SK-N-DZ (cell line): Measurements from ENCODE around the gene PEAK3.

Experiments
- DNase-seq: peaks from one replicate; pipeline ENCODE4 v3.0.0-alpha.2; 2015; ENCODE audit warnings: low spot score

PEAK3 gene

DNA sequence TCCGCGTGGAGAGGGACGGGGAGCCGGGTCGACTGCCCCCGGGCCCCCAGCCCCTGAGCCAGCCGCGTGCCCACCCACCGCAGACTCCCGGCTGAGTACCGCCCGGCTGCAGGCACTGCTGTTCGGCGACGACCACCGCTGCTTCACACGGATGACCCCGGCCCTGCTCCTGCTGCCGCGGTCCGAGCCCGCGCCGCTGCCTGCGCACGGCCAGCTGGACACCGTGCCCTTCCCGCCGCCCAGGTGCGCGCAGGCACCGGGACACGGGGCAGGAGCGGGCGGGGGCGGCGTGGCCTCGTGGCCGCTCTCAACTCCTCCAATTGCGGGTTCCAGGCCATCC, 31.2 kb downstream of the PEAK3 start:
- DNase-seq: no peak

DNA sequence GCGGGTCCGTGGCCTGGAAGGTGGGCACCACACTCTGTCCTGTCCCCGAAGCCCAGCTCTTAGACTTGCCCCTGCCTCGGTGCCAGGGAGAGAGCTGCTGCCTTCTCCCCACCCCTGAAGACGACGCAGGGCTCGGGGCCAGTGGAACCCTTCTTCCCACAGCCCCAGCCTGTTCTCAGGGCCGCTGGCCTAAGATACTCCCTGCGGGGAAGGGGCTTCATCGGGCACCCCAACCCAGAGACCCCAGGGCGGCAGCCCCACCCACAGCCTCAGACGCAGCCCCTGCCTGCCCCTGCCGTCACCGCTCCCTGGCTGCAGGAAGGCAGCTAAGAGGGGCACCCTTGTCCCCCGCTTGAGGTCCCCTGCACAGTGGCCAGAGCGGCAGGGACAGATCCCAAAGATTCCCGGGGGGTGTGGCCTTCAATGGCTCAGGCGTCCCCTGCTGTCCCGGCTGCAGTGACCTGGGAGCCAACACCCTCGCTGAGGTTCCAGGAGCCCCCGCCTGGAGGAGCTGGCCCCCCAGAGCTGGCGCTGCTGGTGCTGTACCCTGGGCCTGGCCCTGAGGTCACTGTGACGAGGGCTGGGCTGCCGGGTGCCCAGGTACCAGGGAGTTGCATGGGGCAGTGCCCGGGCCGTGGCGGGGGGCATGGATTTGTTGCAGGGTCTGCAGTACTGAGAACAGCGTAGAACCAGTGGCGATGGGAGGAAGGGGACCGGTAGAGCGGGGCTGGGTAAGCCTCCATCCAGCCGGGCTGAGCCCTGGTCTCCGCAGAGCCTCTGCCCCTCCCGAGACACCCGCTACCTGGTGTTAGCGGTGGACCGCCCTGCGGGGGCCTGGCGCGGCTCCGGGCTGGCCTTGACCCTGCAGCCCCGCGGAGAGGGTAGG, 31.9 kb downstream of the PEAK3 start:
- DNase-seq: no peak

GRCh38 chr19:2249010-2249866, 32.7 kb downstream of the PEAK3 start, which contains the start of gene AMH:
TSS of gene AMH (plus strand) at chr19:2249323. CDS start at chr19:2249333, 10 bp downstream.
- no peak for DNase-seq

- no peak for DNase-seq
Measured at GRCh38 chr19:2248136-2249009, 33.6 kb downstream of the PEAK3 start.

GRCh38 chr19:2247433-2248101, 34.4 kb downstream of the PEAK3 start:
- DNase-seq: no peak

DNA sequence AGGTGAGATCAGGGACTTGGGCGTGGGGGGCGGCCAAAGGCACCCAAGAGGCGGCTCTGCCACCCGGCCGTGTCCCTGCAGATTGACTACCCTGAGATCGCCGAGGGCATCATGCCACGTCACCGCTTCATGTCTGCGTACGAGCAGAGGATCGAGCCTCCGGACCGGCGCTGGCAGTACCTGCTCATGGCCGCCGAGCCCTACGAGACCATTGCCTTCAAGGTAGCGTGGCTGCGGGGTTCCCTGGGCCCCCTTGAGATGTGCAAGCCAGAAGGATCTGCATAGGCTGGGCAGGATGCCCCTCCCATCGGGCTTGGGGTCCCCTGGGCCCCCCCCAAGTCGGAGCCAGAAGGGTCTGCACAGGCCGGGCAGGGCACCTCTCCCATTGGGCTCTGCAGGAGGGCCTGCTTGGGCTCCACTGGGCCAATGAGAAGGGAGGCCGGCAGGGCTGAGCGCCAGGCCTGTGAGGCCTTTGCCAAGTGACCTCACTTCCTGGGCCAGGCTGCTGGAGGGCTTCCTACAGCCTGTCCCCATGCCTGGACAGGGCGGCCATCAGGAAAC, 35.1 kb downstream of the PEAK3 start:
- DNase-seq: no peak

GRCh38 chr19:2246014-2246620, 35.9 kb downstream of the PEAK3 start:
- no peak for DNase-seq

DNA sequence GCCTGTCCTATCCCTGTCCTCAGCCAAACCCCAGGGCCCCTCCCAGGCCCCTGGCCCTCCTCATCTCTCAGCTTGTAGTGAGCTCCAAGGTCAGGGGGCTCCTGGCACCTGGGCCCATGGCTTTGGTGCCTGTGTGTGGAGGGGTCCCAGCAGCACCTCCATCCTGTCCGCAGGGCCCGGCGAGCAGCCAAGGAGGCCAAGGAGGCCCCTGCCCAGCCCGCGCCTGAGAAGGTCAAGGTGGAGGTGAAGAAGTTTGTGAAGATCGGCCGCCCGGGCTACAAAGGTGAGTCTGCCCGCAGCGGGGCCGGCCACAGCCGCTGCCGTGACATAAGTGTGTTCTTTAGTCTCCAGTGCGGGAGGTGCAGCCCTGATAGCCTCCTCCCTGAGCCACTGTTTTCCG, 36.7 kb downstream of the PEAK3 start:
- no peak for DNase-seq

- no peak for DNase-seq
Measured at GRCh38 chr19:2244486-2244885, 37.5 kb downstream of the PEAK3 start.

- DNase-seq: no peak
Measured at GRCh38 chr19:2244125-2244411, 37.9 kb downstream of the PEAK3 start.

DNA sequence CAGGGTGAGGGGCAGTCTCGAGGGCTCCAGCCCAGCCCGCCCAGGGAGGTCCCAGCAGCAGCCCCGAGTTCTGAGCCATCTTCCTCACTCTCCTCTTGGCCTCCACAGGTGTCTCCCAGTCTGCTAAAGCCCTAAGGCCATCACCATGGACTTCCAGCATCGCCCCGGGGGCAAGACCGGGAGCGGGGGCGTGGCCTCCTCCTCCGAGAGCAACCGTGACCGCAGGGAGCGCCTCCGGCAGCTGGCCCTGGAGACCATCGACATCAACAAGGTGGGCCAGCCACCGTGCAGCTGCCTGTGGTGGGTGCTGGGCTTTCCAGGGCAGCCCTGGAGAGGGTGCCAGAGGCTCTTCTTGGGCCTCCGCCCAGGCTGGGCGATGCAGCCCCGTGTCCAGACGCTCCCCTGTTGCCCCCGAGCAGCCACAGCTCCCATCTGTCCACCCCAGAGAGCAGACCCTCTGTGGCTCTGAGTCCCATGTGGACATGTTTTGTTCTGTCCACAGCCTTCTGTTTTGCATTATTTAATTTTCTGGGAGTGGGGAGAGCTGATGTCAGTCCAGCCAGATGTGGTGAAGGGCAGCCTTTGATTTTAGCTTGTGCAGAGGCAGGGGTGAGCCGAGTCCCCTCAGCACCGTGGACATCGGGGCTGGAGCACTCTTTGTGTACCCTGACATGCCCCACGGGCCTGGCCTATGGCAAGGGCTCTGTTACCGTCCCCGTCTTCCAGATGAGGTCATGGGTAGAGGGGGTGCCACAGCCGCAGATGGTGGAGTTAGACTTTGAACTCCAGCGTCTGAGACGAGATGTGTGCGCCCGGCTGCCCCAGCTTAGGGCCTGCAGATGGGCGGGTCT, 38.5 kb downstream of the PEAK3 start:
- DNase-seq: no peak

DNA sequence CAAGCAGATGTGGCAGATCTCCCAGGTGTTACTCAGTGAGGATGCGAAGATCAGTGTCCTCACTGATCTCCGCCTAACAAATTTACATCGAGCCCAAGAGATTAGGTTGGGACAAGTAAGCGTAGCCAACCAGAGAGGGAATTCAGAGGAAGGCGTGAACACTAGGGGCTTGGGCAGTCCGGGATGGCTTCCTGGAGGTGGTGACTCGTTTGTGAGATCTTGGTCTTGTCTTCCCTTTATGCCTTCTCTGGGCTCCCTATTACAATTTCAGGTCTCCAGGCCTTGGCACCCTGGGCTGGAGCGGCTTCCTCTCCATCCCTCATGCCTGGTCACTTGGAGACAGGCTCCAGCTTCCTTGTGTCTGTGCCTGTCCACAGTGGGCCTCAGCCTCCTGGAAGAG, 39.2 kb downstream of the PEAK3 start:
- DNase-seq: no peak

- DNase-seq: no peak
Measured at GRCh38 chr19:2242092-2242537, 39.9 kb downstream of the PEAK3 start.

DNA sequence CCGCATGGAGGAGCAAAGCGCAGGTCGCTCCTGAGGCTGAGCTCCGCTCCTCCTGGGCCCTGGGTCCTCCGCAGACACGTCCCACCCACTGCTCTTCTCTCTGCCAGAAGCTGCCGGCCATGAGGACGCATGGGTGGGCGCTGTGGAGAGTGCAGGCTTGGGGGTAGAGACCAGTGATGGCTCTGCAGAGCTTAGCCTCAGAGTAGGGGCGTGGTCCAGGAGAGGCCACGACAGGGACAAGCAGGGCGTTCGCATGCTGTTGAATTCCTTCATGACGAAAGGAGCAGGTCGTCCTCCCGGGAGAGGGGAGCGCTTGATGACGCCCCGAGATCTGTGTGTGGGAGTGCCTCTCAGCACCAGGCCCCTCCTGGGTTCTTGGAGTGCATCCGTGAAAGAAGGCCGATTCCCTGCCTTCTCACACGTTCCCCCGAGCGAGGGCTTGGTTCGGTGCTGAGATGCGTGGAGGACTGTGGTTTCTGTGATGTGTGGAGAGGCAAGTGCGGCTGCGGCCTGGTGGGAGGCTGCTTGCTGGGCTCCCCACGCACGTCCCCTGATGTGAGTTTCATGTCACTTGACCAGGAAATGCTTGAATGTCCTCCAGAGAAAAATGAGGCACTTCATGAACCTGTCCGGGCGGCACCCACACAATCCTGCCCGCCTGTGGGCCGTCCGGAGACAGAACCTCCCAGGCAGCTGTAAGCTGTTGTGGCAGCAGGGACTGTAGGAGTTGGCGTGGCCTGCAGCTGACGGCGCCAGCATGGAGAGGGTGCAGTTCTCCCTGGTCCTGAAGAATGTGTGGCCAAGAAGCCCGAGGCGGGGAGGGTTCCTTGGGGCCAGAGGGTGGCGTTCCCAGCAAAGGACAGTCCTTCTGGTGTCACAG, 40.9 kb downstream of the PEAK3 start:
- no peak for DNase-seq

DNA sequence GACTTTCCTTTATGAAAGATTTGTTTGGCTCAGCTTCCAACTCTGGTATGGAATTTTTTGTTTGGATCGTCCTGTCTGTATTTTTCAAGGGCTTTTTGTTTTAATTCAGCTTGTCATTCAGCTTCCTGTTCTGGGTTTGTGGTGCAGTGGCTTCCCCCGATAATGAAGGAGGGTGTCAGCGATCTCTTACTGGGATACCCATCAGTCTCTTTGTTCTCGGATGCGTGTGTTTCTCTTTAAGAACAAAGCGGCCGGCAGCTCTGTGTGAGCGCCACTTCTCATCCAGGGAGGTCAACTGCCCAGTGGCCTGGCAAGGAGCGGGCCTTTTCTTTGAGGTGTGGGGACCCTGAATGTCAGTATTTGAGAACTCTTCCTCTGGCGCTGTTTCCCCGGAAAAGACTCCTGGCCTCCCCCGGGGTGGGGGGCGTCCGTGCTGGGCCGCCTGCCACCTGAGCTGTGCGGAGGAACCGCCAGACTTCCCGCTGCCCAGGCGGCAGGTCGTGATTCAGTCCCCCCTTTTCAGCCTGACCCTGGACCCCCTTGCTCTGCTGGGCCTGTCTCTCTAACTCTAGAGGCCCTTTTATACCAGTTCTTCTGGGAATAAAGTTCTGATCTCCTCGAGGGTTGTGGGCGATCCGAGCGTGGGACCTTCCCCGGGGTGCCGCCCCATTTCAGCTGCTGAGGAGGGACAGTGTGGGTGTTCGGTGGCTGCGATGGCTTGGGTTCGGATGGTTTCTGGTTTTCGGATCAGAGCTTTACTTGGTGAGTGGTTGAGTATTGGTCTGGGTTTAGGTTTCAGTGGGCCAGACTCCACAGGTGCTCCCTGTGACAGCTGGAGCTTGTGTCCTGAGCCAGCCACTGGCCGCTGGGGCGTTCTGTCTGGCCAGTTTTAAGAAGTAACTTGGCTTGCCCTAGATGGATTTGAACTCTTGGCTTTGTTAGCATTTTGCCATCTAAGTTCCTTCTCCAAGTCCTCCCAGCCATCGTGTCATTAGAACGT, 41.9 kb downstream of the PEAK3 start:
- DNase-seq: no peak

DNA sequence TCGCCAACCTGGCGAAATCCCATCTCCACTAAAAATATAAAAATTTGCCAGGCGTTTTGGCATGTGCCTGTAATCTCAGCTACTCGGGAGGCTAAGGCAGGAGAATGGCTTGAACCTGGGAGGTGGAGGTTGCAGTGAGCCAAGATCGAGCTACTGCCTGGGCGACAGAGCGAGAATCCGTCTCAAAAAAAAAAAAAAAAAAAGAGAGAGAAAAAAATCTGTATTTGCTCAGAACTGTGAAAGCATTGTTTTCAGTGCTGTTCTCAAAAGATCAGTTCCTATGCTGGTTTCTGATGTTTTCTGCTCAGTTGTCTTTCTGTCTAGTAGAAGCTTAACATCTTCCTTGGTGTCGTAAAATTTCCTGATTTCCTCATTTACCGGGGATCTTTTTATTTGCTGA, 42.8 kb downstream of the PEAK3 start:
- no peak for DNase-seq

DNA sequence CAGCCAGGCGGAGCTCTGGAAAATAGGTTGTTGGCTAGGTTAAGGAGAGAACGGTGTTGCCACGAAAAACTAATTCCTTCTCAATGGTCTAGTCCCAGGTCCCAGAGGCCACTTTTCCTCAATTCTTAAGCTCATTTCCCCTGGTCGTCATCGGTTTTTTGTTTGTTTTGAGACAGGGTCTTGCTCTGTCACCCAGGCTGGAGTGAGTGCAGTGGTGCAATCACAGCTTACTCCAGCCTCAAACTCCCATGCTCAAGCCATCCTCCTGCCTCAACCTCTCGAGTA, 44.2 kb downstream of the PEAK3 start:
- DNase-seq: no peak
